ENCODE measurements around the gene GOLGA8R.
"Not testable (repeated sequence)": the region's sequence is repeated elsewhere in the genome, so short reads cannot be mapped to it uniquely, and the experiment has no call there.

The GOLGA8R gene, protein sequence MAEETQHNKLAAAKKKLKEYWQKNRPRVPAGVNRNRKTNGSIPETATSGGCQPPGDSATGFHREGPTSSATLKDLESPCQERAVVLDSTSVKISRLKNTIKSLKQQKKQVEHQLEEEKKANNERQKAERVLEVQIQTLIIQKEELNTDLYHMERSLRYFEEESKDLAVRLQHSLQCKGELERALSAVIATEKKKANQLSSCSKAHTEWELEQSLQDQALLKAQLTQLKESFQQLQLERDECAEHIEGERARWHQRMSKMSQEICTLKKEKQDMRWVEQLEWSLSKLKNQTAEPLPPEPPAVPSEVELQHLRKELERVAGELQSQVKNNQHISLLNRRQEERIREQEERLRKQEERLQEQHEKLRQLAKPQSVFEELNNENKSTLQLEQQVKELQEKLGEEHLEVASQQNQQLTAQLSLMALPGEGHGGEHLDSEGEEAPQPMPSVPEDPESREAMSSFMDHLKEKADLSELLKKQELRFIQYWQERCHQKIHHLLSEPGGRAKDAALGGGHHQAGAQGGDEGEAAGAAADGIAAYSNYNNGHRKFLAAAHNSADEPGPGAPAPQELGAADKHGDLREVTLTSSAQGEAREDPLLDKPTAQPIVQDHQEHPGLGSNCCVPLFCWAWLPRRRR

DNA sequence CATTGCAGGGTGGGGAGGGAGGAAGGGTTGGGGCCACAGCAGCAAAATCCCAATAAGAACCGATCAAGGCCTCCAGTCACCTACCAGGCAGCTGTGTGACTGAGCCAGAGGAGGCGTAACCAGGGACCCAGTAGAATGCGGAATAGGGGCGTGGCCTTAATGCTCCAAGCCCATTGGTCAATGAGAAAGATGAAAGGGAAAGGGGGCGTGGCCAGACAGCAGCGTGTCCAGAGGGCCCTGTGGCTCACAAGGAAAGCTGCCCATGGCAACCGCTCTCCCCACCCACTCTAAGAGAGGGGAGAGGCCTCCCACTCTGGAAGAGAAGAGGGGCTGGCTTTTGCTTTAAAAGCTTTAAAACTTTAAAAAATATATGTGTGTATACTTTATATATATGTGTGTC is at the start of gene GOLGA8R:
Gene GOLGA8R (minus strand): TSS at position 101 of the 400 bp plus-strand sequence. CDS start 98 bp downstream, at position 3.
- DNase-seq = not testable (repeated sequence)

DNA sequence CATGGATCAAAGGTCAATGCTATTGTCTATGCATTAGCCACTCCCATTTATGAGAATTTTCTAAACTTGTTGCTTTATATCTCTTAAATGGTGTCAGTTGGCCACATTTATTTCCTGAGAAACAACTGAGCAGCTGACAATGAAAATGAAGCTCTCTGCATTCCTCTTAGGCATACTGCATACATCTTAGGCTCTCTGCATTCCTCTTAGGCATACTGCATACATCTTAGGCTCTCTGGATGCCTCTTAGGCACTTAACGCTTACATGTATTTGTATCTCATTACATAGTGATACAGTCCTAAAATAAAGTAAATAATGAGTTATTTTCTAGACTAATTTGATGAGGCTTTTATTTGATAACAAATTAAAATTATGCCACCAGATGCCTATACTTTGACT is 49.8 kb upstream of the GOLGA8R start:
- DNase-seq = not testable (repeated sequence)

DNA sequence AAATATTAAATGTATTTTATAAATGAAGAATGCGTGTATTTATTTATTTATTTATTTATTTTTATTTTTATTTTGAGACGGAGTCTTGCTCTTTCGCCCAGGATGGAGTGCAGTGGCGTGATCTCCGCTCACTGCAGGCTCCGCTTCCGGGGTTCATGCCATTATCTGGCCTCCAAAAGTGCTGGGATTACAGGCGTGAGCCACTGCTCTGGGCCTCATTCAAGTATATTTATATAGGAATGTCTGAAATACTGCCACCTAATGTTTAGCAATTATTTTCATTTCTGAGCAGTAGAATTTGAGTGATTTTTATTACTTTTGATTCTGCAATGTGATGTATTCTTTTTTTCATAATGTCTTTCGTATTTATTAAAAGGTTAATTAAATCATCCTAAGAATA is 48.1 kb upstream of the GOLGA8R start:
- DNase-seq = not testable (repeated sequence)

DNA sequence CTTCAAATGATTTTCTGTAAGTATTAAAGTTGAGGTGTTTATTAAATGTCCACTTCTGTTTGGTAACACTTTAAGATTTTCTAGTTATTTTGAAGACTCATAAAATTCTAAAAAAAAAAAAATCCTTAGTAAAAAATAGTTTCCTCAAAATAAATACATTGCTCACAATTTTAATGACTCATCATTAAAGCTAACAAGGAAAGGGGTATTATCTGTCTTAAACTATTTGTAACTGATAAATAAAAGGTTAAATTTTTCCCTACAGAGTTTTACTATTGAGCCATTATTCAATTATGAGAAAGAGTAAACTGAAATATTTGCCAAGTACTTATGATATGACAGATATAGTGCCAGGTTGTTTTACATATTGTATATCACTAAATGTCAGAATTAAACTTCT is 38.6 kb upstream of the GOLGA8R start:
- DNase-seq = not testable (repeated sequence)

DNA sequence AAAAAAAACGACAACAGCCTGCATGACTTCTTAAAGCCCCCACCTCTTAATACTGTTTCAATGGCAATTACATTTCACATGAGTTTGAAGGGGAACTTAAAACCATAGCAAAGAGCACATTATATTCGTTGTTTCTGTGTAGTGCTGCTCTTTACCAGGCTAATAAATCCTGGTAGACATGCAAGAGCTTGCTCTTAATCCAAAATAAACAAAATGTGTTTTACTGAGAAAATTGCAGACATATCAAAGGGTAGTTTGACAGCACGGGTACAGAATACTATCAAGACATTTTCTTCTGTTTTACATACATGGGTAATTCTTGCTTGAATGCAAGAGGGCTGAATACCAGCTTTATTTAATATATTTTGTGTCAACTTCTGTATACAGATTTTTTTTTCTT is 24.3 kb upstream of the GOLGA8R start:
- DNase-seq = not testable (repeated sequence)

DNA sequence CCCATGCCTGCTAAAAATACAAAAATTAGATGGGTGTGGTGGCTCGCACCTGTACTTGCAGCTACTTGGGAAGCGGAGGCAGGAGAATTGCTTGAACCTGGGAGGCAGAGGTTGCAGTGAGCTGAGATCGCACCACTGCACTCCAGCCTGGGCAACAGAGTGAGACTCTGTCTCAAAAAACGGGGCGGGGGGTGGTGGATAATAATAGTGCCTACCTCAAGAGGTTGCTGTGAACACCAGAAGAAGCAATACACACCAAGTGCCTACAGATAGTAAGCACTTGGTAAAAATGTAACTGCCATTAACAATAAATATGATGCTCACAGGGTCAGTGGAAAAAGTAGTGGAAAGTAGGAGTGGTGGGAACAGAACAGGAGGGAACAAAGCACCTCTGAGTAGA is 21.8 kb upstream of the GOLGA8R start:
- DNase-seq = not testable (repeated sequence)

DNA sequence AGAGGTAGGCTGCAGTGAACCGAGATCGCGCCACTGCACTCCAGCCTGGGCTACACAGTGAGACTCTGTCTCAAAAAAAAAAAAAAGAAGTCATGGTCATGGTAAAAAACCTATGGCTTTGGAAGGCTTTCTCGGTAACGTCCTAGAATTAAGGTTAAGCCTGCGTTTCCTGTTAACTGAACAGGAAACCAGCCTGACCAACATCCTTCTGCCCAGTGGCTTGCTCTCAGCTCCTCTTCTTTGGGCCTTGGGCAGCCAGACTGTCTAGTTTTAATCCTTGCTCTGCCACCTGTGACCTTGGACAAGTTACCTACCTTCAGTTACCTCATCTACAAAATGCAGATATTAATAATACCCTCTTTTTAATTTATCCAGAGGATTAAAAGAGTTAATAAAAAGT is 6.7 kb upstream of the GOLGA8R start:
- DNase-seq = not testable (repeated sequence)

DNA sequence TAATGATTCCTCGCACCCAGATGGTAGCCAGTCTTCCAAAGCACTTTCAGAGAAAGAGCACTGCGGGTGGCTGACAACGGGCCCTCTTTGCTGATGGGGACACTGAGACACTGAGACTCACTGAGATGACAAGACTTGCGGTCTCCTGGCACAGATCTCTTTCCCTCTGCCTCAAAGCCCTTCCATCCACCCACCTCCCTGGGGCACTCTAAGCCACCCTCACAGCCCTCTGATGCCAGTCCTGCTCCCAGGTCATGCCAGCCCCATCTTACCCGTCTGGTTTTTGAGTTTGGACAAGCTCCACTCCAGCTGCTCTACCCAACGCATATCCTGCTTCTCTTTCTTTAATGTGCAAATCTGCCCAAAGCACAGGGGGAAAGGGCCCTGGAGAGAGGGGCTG is 6.4 kb downstream of the GOLGA8R start:
- not testable (repeated sequence) for DNase-seq

DNA sequence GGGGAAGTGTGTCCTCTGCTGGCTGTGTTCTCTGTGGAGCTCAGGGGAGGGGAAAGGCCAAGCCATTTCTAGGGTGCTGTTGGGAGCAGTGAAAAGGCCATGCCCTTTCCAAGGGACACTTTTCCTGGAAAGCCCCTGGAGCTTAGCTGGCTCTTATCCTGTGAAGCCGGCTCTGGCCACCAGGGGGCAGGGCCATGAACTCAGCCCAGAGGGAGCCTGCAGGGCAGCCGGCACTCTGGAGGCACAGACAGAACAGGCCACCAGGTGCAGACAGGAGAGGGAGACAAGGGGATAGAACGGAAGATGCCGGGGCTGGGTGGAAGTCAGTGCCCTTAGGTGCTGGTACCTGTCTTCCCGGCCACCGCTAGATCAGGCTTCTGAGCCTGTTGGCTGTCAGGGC is 15.1 kb downstream of the GOLGA8R start:
- DNase-seq = peak; percentile 19 to 65

DNA sequence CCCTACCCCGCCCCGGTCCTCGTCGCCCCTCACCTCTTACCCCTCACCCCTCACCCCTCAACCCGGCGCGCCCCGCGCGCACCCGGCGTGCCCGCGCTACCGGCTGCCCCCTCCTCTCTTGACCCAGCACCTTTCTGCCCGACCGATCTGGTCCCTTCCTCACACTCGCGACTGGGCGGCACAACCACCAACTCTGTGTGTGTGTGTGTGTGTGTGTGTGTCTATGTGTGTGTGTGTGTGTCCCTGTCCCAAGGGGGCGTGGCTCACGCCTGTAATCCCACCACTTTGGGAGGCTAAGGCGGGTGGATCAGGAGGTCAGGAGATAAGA is 20.4 kb downstream of the GOLGA8R start:
- DNase-seq = not testable (repeated sequence)

DNA sequence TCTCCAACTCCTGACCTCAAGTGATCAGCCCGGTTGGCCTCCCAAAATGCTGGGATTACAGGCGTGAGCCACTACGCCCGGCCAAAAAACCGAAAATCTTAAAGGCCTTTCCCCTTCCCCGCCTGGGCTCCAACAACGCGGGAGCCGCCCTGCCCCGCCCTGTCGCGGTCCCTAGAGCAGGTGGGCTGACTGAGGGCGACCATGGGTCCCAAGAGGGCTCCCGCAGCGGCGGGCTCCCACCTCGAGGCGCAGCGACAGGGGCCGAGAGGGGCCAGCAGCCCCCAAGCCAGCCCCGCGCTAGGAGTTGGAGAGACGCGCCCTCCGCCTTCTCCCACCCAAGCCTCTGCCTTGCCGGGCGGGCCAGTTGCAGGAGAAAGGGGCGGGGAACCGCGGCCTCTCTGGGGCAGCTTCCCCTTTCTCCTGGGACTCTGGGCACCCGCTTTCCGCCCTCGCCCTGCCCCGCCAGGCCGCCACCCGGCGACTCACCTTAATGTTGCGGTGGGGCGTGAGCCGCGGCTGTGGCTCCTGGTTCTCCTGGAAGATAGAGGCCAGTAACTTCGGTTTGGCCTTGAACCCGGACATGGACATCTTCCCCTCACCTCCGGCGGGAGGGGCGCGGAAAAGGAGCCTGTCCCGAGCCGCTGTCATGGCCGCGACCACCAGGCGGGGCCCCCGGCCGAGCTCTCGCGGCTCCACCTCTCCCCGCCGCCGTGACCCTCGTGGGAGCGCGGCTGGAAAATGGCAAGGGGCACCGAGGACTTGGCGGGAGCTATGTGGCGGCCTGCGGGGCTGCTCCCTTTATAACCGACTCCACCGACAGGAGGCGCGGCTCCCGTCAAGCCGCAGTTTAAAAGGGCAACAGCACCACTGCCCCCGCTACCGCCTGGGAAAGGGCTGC is 21.0 kb downstream of the GOLGA8R start, which contains the start of gene CHRFAM7A:
Gene CHRFAM7A (minus strand): TSS at position 775 of the 898 bp plus-strand sequence. CDS start 10,189 bp downstream, outside the sequence.
- not testable (repeated sequence) for DNase-seq

DNA sequence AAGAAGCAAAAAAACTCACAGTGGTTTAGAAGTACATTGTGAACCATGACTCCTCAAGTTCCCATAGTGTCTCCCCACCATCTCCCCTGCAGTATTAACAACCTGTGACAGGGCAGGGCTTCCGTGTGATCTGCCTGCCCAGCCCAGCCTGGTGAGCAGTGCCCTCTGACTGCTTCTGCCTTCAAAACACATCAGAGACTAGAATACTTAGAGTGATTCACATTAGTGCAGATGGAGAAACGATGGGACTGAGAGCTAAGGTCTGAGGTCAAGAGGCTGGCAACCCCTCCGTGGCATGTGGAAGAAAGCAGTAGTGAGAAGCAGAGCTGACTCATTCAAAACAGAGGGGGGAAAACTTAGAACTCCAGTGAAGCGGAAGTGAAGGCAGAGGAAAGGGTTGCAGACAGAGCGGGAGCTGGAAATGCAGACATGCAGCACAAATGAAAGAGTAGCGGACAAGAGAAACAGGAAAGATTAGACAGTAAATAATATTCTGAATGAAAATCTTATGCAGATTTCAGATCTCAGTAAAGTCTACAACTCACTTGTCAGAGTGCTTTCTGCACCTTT is 27.7 kb downstream of the GOLGA8R start:
- DNase-seq = not testable (repeated sequence)

DNA sequence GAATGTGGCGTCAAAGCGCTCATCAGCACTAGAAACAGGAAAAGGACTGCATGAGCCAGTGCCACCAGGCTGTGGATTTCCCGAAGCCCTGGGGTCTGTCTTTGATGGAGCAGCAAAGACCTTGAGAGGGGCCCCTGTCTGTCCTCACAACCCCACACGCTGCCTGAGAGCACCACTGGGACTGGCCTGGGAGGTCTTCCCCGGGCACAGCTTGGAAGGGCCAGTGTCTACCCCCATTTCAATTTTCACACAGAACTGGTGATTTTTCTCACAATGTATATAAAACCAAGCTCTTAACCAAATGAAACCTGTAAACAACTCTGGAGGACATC is 37.0 kb downstream of the GOLGA8R start:
- DNase-seq = not testable (repeated sequence)

DNA sequence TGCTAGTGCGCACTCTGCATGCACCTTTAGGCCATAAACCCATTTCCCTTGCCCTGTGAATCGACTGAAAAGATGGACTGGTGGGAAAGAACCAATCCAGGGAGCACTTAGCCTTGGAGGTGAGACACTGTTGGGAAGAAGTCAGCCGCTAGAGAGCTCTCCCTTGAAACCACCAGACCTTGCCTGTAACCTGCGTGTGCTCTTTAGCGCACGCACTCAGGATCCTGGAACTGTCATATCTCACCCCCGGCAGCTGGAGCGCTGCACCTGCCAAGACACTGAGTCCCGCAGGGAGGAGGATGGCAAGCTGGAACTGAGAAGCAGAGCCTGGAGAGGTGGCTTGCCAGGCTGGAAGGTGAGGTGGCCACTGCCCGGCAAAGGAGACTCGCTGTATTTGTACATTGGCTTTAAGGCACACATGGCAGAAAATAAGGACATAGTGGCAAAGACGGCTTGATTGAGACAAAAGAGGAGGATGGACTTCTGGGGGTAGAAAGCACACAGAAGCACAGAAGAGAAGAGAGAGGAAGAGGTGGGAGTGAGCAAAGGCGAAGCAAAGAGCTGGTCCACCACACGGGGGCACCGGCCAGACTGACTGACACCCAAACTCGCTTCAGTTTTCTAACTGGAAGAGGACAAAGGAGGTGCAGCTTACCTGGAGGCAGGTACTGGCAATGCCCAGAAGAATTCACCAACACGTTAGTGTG is 37.5 kb downstream of the GOLGA8R start:
- DNase-seq = not testable (repeated sequence)

DNA sequence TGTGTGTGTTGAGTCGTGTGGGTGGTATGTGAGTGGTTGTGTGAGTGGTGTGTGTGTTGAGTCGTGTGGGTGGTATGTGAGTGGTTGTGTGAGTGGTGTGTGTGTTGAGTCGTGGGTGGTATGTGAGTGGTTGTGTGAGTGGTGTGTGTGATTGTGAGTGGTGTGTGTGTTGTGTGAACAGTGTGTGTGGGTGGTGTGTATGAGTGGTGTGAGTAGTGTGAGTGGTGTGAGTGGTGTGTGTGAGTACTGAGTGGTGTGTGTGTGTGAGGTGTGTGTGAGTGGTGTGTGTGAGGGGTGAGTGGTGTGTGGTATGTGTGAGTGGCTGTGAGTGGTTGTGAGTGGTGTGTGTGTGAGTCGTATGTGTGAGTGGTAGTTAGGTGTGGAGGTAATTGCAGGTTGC is 38.2 kb downstream of the GOLGA8R start:
- DNase-seq = not testable (repeated sequence)

DNA sequence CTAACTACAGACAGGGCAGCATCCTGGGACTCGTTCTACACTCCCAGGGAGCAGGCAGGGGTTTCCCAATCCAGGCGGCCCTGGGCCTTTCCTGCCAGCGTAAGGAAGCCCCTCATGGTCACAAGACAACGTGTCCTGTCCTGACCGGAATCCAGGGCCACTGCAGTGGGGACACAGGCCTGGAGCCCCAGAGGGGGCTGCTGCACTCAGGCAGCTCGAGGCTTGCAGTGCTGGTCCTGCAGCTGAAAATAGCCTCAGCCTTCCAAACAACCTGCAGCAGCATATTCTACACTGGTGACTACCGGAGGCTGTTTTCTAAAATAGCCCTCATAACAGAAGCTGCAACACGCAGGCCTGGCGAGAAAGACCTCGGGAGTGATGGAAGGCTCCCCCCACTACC is 39.2 kb downstream of the GOLGA8R start:
- DNase-seq = not testable (repeated sequence)

DNA sequence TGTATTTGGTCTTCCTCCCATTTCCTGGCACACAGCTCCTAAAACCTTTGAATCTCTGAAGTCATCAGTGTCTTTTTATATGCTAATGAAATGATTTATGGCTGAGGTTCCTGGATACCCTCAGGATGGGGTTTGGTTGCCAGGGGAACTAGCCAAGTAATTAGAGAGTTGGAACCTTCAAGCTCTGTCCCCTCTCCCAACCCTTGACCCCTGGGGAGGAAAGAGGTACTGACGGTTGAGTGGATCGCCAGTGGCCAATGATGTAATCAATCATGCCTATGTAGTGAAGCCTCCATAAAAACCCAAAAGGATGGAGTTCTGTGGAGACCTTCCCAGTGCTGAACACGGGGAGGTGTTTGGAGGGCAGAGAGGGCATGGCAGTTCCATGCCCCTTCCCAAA is 45.8 kb downstream of the GOLGA8R start:
- not testable (repeated sequence) for DNase-seq

DNA sequence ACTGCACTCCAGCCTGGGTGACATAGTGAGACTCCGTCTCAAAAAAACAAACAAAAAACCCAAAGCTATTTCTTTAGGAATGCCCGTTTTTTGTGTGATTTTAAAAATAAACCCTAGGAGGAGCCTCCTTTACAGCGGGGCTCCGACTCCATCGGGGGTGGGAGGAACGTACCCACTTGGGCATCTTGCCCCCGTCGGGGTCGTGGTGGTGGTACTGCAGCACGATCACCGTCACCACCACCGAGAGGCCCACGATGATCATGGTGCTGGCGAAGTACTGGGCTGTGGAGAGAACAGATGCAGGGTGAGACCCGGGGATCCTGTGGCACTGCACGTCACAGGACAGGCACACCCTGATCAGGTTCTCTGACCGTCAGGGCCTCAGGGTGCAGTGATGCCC is 46.8 kb downstream of the GOLGA8R start:
- DNase-seq = not testable (repeated sequence)

DNA sequence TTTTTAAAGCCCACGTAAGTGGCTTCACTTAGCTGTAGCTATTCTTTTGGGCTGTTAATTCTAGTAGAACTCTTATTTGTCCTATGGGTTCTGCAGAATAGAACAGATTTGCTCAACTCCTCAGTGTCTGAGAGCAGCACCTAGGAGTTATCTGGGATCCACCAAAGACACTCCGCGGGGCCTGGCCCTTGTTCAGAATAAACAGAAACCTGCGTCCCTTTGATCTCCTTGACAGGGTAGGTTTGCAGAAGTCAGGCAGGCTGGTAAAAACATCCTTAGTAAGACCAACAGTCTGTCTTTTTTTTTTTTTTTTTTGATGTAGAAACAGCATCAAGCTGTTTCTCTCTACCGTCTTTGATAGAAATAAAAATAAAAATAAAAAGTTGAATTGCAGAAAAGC is 52.7 kb downstream of the GOLGA8R start:
- DNase-seq = not testable (repeated sequence)

DNA sequence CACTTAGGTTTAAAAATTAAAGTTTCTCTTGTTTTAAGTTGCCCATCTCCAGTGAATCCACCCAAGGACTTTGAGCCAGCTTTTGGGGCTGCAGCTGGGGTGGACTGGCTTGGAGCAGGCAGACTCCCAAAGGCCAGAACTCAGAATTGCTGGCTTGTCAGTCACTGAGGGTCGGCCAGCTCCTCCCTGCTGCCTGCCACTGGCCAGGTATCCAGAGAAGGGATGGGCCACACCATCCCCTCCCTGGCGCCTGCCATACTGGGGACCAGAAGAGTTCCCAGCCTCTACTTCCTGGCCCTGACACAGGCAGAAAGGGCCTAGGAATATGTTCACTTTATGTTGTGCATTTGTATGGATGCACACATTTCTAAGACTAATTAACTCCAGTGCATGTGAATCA is 53.1 kb downstream of the GOLGA8R start:
- not testable (repeated sequence) for DNase-seq

DNA sequence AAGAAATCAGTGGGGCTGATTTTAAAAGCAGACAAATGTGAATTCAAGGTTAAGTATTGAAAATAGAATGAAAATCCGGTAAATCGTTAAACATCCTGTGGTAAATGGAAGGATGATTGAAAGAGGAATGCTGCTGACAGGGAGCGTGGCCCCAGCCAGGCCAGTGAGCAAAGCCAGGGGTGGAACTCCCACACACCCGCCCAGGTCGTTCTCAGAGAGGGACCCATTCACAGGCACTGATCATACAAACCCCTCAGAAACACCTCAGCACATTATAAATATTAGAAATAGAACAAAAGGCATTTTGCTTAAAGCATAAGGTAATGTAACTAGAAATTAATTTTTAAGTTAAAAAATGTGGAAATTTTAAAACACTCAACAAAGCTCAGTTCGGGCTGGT is 59.0 kb downstream of the GOLGA8R start:
- not testable (repeated sequence) for DNase-seq
